Femur (tissue), 1 donor: ENCODE data around the gene B3GALT5.

Source experiments
- DNase-seq: peaks from one replicate; pipeline ENCODE4 v3.0.0-alpha.2; 2017

B3GALT5 gene

DNA sequence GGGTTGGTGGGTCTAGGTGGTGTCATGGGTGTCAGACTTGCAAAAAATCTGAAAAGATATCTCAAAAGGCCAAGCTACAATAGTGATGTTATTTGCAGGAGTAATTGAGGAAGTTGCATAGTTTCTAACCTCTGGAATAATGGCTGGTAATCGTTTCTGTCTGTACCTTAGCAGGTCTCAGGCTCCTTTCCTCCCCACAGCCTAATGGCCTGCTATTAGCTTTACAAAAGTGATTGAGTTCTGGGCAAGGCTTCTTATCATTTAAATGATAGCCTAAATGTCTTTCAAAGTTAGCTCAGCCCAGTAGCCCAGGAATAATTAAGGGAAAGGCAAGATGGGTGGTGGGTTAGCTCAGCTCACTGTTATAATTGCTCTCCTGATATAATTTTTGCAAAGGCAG lies 94.6 kb downstream of the B3GALT5 start:
- DNase-seq = no peak

DNA sequence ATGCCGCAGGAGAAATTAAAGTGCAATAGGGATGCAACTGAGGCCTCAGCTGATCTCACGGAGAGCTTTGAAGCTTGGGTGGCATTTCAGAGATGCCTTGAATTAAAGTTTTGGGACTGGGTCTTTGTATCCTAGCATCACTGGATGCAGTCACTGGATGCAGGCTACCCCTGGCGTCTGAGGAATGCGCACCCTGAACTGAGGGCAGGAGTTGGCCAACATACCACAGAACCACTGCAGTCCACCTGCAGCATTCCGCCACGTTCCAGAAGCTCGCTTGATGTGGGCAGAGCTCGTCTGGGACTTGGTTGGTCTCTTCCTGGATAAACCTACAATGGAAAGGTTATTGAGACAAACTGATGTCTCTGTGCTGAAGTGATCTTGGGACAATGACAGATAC lies 98.1 kb downstream of the B3GALT5 start:
- DNase-seq = no peak

DNA sequence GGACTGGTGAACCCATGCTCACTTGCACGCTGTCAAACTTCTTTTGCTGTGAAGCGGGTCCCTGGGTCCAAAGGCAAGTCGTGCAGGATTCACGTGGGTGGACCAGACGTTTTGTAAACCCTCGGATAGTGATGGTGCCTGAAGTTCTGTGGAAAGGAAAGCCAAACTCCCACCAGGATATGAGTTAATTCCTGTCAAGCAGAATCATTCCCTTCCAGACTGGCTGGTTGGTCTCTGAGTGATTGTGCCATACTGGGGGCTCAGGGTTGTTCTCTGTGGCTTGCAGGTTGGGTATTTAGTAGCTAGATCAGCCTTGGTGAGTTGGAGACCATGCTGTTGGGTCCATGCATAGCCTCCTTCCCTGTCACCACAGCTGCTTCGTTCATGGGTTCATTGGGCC lies 99.5 kb downstream of the B3GALT5 start:
- no peak for DNase-seq

DNA sequence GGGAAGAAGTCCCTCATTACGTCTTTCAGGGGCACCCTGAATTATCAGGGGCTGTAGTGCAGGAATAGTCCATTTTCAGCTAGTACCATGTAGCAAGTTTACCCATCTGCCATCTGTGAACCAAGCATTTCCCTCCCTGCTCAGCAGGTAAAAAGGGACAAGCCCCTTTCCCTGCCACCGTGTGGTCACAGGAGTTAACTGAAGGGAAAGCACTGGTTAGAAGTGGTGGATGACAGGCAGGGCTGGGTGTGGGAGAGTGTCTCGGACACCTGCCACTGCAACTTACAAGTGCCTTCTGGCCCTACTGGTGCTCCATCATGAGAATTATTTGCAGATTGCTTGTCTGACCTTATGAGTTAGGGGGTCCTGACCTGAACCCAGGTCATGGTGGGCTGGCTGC lies 100.2 kb downstream of the B3GALT5 start:
- DNase-seq = no peak

DNA sequence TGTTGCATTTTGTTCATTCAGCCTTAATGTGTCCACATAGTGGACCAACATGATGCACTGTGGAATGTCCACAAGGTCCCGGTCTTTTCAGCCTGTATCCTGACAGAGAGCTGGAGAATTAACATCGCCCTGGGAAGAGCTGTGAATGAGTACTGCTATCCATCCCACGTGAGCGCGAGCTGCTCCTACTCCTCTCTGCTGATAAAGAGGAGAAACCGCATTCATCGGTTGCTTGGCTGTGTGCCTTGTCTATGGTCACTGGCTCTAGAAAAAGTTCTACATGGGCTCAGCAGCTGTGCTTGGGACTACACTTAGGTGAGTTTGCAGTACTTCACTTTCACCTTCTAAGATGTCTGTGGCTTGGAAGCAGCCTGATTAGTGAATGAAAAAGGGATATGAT lies 101.2 kb downstream of the B3GALT5 start:
- no peak for DNase-seq

DNA sequence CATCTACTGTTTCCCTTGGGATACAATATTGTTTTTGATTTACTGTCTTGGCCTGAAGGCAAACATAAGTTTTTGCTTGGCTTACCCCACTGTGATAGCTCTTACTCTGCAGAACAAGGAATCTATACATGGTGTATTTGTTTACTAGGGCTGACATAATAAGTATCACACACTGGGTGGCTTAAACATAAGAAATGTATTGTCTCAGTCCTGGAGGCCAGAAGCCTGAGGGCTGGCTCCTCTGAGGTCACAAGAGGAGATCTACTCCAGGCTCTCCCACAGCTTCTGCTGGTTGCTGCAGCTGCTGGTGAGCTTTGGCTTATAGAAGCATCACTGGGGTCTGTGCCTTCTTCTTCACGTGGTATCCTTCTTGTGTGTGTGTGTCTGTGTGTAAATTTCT lies 101.6 kb downstream of the B3GALT5 start:
- DNase-seq = no peak

DNA sequence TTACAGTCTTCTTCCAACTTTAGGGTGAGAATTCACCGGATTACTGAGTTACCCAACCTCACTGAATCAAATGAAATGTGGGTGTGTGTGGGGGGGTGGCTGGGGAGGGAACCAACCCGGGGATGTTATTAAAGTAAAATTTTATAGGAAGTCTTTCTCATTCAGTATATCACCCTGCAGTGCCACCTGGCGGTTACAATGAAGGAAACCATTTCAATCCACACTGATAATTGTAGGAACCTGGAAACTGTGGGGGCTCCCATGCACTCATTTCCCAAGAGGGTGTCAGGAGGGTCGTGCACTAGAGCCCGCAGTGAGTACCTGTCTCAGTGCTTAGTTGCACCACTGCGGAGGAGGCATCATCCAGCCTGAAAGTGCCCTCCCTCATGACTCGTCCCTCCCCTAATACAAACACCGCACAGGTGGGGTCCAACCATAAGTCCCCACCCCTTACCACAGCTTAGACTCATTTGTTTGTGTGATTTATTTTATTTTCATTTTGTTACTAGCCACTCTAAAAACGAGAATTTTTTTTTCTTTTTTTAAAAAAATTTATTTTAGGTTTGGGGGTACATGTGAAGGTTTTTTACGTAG lies 103.2 kb downstream of the B3GALT5 start:
- DNase-seq = peak; percentile 61

DNA sequence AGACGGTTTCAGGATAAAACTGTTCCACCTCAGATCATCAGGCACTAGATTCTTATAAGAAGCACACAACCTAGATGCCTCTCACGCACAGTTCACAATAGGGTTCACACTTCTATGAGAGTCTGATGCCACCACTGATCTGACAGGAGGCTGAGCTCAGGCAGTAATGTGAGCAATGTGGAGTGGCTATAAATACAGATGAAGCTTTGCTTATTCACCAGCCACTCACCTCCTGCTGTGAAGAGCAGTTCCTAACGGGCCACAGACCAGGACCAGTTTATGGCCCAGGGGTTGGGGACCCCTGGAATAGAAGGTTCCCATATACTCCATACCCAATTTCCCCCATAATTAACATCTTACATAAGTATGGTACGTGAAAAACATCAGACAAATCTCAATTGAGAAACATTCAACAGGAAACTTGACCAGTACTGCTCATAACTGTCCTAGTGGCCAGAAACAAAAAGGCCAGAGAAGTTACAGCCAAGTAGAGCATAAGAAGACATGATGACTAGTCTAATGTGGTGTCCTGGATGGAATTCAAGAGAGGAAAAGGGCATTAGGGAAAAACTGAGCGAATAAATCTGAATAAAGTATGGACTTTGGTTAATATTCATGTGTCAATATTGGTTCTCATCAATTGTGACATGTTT lies 107.5 kb downstream of the B3GALT5 start:
- DNase-seq = no peak

DNA sequence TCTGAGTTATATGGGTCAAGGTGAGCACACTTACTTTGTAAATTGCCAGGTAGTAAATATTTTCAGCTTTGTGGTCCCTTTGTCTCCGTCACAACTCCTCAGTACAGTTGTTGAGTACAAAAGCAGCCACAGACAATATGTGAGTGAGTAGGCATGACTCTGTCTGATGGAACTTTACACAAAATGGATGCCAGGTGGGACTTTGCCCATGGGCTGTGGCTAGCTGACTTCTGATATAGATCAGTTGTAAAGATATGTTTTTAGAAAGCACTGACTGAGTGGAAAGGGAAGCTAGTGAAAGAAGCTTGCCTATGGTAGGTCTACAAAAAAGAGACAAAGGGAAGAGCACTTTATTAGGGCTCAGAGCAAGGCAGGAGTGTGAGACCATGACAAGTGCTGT lies 109.1 kb downstream of the B3GALT5 start:
- DNase-seq = no peak
